ENCODE results near the gene USP21.

DNA sequence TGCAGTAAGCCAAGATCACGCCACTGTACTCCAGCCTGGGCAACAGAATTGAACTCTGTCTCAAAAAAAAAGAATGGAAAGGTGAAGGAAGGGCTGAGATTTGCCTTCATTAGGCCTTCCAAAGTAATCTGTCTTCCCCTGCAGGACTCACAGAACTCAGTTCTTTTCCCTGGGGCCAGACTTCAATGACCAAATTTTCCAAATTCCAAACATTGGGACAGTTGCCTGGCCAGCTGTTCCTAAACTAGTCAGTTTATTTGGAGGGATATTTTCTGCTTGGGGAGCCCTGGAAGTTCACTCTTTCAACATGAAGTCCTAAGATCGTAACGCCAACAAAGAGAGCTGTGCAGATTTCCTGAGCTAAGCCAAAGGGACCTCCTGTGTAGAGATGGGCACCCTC lies 21.4 kb upstream of the USP21 start:
- TF ChIP-seq, protein P1, sequence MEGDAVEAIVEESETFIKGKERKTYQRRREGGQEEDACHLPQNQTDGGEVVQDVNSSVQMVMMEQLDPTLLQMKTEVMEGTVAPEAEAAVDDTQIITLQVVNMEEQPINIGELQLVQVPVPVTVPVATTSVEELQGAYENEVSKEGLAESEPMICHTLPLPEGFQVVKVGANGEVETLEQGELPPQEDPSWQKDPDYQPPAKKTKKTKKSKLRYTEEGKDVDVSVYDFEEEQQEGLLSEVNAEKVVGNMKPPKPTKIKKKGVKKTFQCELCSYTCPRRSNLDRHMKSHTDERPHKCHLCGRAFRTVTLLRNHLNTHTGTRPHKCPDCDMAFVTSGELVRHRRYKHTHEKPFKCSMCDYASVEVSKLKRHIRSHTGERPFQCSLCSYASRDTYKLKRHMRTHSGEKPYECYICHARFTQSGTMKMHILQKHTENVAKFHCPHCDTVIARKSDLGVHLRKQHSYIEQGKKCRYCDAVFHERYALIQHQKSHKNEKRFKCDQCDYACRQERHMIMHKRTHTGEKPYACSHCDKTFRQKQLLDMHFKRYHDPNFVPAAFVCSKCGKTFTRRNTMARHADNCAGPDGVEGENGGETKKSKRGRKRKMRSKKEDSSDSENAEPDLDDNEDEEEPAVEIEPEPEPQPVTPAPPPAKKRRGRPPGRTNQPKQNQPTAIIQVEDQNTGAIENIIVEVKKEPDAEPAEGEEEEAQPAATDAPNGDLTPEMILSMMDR (conservative IDR thresholded peaks at IDR 0.05): no peak
- no peak for TF ChIP-seq ZFX (IDR thresholded peaks at IDR 0.05)

All from C4-2B (cell line).